Hindlimb muscle (tissue), 1 donor: ENCODE results near the gene DMAC2. TPM values are rescaled to one million over a fixed set of nuclear protein-coding genes. Genes with fewer than 3 reads are reported as not detected.
A peak's percentile ranks its signal among the peaks of the same experiment; 100 is the strongest.
"Not testable (repeated sequence)": the region's sequence is repeated elsewhere in the genome, so short reads cannot be mapped to it uniquely, and the experiment has no call there.

ENCODE experiments used
- DNase-seq: peaks from one replicate; pipeline ENCODE4 v3.0.0-alpha.2; 2013
- polyA plus RNA-seq: library from polyadenylated mRNA; unstranded; fragments of 120-200 nt; gene quantifications from one replicate; pipeline ENCODE4 v1.2.1, GENCODE V29; 2013; ENCODE audit not compliant: insufficient read length

DMAC2 gene
- polyA plus RNA-seq, 1 donor: 40.9 TPM

- DNase-seq: no peak
These were observed 3.0 kb upstream of the DMAC2 start, which contains the start of gene ERICH4 for GRCh38 chr19:41442473-41443355. Gene ERICH4, plus strand, starts transcription at chr19:41443156. Its CDS starts 14 bp downstream, at chr19:41443170.

GRCh38 chr19:41441321-41441945, 1.7 kb upstream of the DMAC2 start:
- no peak for DNase-seq

- DNase-seq: no peak
These were observed 1.7 kb downstream of the DMAC2 start for GRCh38 chr19:41437944-41438574.

- no peak for DNase-seq
These were observed 3.1 kb downstream of the DMAC2 start for GRCh38 chr19:41436674-41436951.

GRCh38 chr19:41435936-41436673, 3.6 kb downstream of the DMAC2 start:
- DNase-seq: no peak

- DNase-seq: not testable (repeated sequence)
These were observed 4.3 kb downstream of the DMAC2 start for GRCh38 chr19:41435376-41435775.

GRCh38 chr19:41434450-41434849, 5.3 kb downstream of the DMAC2 start:
- no peak for DNase-seq

GRCh38 chr19:41433171-41433570, 6.5 kb downstream of the DMAC2 start:
- no peak for DNase-seq

GRCh38 chr19:41431426-41432386, 8.0 kb downstream of the DMAC2 start:
- DNase-seq: no peak

GRCh38 chr19:41430922-41431321, 8.8 kb downstream of the DMAC2 start:
- DNase-seq: no peak

- no peak for DNase-seq
These were observed 11.2 kb downstream of the DMAC2 start for GRCh38 chr19:41428481-41428859.

- DNase-seq: no peak
These were observed 11.8 kb downstream of the DMAC2 start for GRCh38 chr19:41427647-41428480.

- DNase-seq: peak; percentile 67
These were observed 12.6 kb downstream of the DMAC2 start, which contains the start of gene B3GNT8 for GRCh38 chr19:41426952-41427646. Gene B3GNT8, minus strand, starts transcription at chr19:41427374. Its CDS starts 596 bp downstream, at chr19:41426778.

GRCh38 chr19:41426116-41426841, 13.4 kb downstream of the DMAC2 start:
- no peak for DNase-seq

GRCh38 chr19:41425174-41426115, 14.3 kb downstream of the DMAC2 start:
- DNase-seq: no peak

GRCh38 chr19:41424335-41425173, 15.2 kb downstream of the DMAC2 start:
- DNase-seq: no peak

GRCh38 chr19:41422955-41423354, 16.8 kb downstream of the DMAC2 start:
- DNase-seq: no peak
